Activated CD4-positive, alpha-beta T cell treated with anti-CD3 and anti-CD28 coated beads for 1 hour (primary cell): ENCODE results near the gene PARD6A.

Source experiments
- DNase-seq: peaks from one replicate; pipeline ENCODE4 v3.0.0-alpha.2; 2020

PARD6A gene

GRCh38 chr16:67654403-67654911 lies 6.3 kb upstream of the PARD6A start:
- no peak for DNase-seq

GRCh38 chr16:67655363-67655762 lies 5.4 kb upstream of the PARD6A start:
- DNase-seq = no peak

GRCh38 chr16:67656344-67657016 lies 4.3 kb upstream of the PARD6A start:
- DNase-seq = no peak

GRCh38 chr16:67657017-67657608 lies 3.6 kb upstream of the PARD6A start:
- DNase-seq = no peak

- no peak for DNase-seq
These were observed 2.8 kb upstream of the PARD6A start for GRCh38 chr16:67657751-67658518.

GRCh38 chr16:67658849-67659674 lies 1.7 kb upstream of the PARD6A start:
- no peak for DNase-seq

- DNase-seq = peak; percentile 87
These were observed 841 bp upstream of the PARD6A start, which contains the start of gene ACD for GRCh38 chr16:67659675-67660563. TSS of gene ACD (minus strand) at chr16:67660260. CDS start at chr16:67660220, 40 bp downstream.

GRCh38 chr16:67661101-67661761 lies 471 bp downstream of the PARD6A start:
- DNase-seq = no peak

- no peak for DNase-seq
These were observed 1.3 kb downstream of the PARD6A start for GRCh38 chr16:67661886-67662652.

- DNase-seq = no peak
These were observed 1.9 kb downstream of the PARD6A start for GRCh38 chr16:67662653-67663010.

GRCh38 chr16:67663151-67663876 lies 2.6 kb downstream of the PARD6A start:
- no peak for DNase-seq

GRCh38 chr16:67663877-67664222 lies 3.1 kb downstream of the PARD6A start:
- DNase-seq = no peak

- DNase-seq = no peak
These were observed 3.5 kb downstream of the PARD6A start for GRCh38 chr16:67664258-67664657.

- DNase-seq = no peak
These were observed 4.1 kb downstream of the PARD6A start for GRCh38 chr16:67664871-67665270.

GRCh38 chr16:67665598-67665997 lies 4.8 kb downstream of the PARD6A start:
- no peak for DNase-seq

GRCh38 chr16:67666032-67666551 lies 5.3 kb downstream of the PARD6A start:
- no peak for DNase-seq

- DNase-seq = peak; percentile 75
These were observed 6.0 kb downstream of the PARD6A start, which contains the start of the genes C16orf86 and ENKD1 for GRCh38 chr16:67666559-67667452. TSS of gene C16orf86 (plus strand) at chr16:67666814. CDS start at chr16:67666971, 157 bp downstream. TSS of gene ENKD1 (minus strand) at chr16:67666750. CDS start at chr16:67666442, 308 bp downstream.

- DNase-seq = no peak
These were observed 6.7 kb downstream of the PARD6A start for GRCh38 chr16:67667453-67667816.
